ENCODE data around the gene COL6A5. TPM values are rescaled to one million over a fixed set of nuclear protein-coding genes. Genes with fewer than 3 reads are reported as not detected.

COL6A5 gene
- total RNA-seq, 1 experiment from 2014 or later: not detected

GRCh38 chr3:130533247-130533646, 187.8 kb downstream of the COL6A5 start:
- DNase-seq: no peak
- Histone ChIP-seq H3K4me2 (ENCODE audit: low read depth, low read length, poor library complexity, severe bottlenecking) (no peak overlapping the region), H3K9me2 (replicated peaks; ENCODE audit: insufficient read depth, low read length) (no peaks in the 10 kb centered on the region), H4K20me1 (ENCODE audit: insufficient read depth, low read depth, low read length) (no peaks in the 10 kb centered on the region), H3K9ac (ENCODE audit: low read length) (no peak overlapping the region), H3K36me3 (ENCODE audit: insufficient read depth, low read length) (no peaks in the 10 kb centered on the region), H3K27me3 (ENCODE audit: low read length) (no peaks in the 10 kb centered on the region), H3K9me3 (ENCODE audit: low read length) (no peaks in the 10 kb centered on the region), H3K4me1 (ENCODE audit: low read length) (peaks cover 16% of the 10 kb centered on the region), H3K27ac (ENCODE audit: low read length) (no peak overlapping the region), H2AFZ (ENCODE audit: low read length) (no peak overlapping the region), H3K79me2 (ENCODE audit: low read length) (no peaks in the 10 kb centered on the region), H3K4me3 (ENCODE audit: low read length) (no peak overlapping the region)

Other genes starting within 250 kb of the COL6A5 start
- not detected in 2 replicates for gene COL6A6, start 171.5 kb downstream of the COL6A5 start, total RNA-seq (2014; rRNA removed; shearing (Covaris generic); ENCODE audit: low replicate concordance)